ENCODE measurements around the gene GJB4. TPM values are rescaled to one million over a fixed set of nuclear protein-coding genes. Genes with fewer than 3 reads are reported as not detected.

GJB4 gene
- polyA plus RNA-seq, 1 of the 3 experiments (the other 2 are of a cell fraction), result not detected

- H4K20me1 ChIP-seq (ENCODE audit: insufficient read depth), result no peaks in the 10 kb centered on the region
- H3F3A ChIP-seq (replicated peaks; ENCODE audit: insufficient read depth), result no peaks in the 10 kb centered on the region
- CTCF ChIA-PET, result interaction anchor here (2.1 to 3.2 kb wide), 2 partner anchors 9 to 57 kb away, joined by 14 to 15 read pairs; no protein-coding TSS in a partner anchor
- TF ChIP-seq CHD2 (IDR thresholded peaks at IDR 0.05; ENCODE audit: low read length, partially characterized antibody), result no peak
- TF ChIP-seq USF1 (IDR thresholded peaks at IDR 0.05; ENCODE audit: borderline replicate concordance, low read depth), result no peak
- no peak for TF ChIP-seq TAF1 (IDR thresholded peaks at IDR 0.05; ENCODE audit: borderline replicate concordance, low read depth, low read length)
- no peak for TF ChIP-seq EP300 (IDR thresholded peaks at IDR 0.05; ENCODE audit: borderline replicate concordance in 1 of 2, low read depth in 1 of 2, low read length in 1 of 2)
- TF ChIP-seq RAD21 (IDR thresholded peaks at IDR 0.05; ENCODE audit: low read length), result no peak
- no peak for TF ChIP-seq RCOR1 (IDR thresholded peaks at IDR 0.05; ENCODE audit: low read length)
- TF ChIP-seq GATA2 (CRISPR knock-in tag; IDR thresholded peaks at IDR 0.05), result no peak
- no peak for TF ChIP-seq TEAD4 (IDR thresholded peaks at IDR 0.05; ENCODE audit: borderline replicate concordance, insufficient read depth)
- TF ChIP-seq FOXJ3 (CRISPR knock-in tag; IDR thresholded peaks at IDR 0.05), result no peak
- TF ChIP-seq MAX (IDR thresholded peaks at IDR 0.05; ENCODE audit: low read depth), result no peak
- TF ChIP-seq SMC3 (IDR thresholded peaks at IDR 0.05; ENCODE audit: low read depth, low read length), result no peak
- TF ChIP-seq GABPA (IDR thresholded peaks at IDR 0.05; ENCODE audit: low read depth), result no peak
- TF ChIP-seq EZH2phosphoT487 (IDR thresholded peaks at IDR 0.05; ENCODE audit: borderline replicate concordance, low read depth), result no peak
- TF ChIP-seq TCF12 (IDR thresholded peaks at IDR 0.05), result no peak
- no peak for TF ChIP-seq FOXM1 (IDR thresholded peaks at IDR 0.05; ENCODE audit: low read depth)
- no peak for TF ChIP-seq POLR2AphosphoS5 (IDR thresholded peaks at IDR 0.05; ENCODE audit: low read depth, low read length)
- no peak for TF ChIP-seq NFIC (IDR thresholded peaks at IDR 0.05; ENCODE audit: borderline replicate concordance)
- no peak for TF ChIP-seq REST (IDR thresholded peaks at IDR 0.05; ENCODE audit: low read depth, low read length)
- no peak for TF ChIP-seq MEF2A (IDR thresholded peaks at IDR 0.05; ENCODE audit: borderline replicate concordance, low read depth)
- no peaks in the 10 kb centered on the region for H3K79me2 ChIP-seq (ENCODE audit: insufficient read depth)
- no peaks in the 10 kb centered on the region for H3K9me3 ChIP-seq
- no peak overlapping the region for H2AFZ ChIP-seq (ENCODE audit: low read depth)
- no peak overlapping the region for H3K9ac ChIP-seq
- H3K36me3 ChIP-seq (replicated peaks in 1 of 2; ENCODE audit: control insufficient read depth in 1 of 2, insufficient read depth in 2 of 2, low read length in 1 of 2), result no peaks in the 10 kb centered on the region
- H3K9me2 ChIP-seq, result no peaks in the 10 kb centered on the region
- H3K4me2 ChIP-seq, result no peak overlapping the region
- H3K27me3 ChIP-seq (ENCODE audit: insufficient read depth), result no peaks in the 10 kb centered on the region
- DNase-seq, result no peak
- WGBS (ENCODE audit: low lambda C conversion rate), result 53% methylated on average over 6 of the region's 6 CpGs
- no peak overlapping the region for H3K4me3 ChIP-seq (ENCODE audit: low read depth in 2 of 2, low read length in 1 of 2)
- H3K4me1 ChIP-seq (ENCODE audit: control insufficient read depth in 1 of 2, insufficient read depth in 2 of 2, low read depth in 1 of 2, low read length in 1 of 2), result no peaks in the 10 kb centered on the region
- POLR2A ChIA-PET, result no interaction called here
- H3K27ac ChIP-seq (ENCODE audit: low read depth in 2 of 2, low read length in 1 of 2), result no peak overlapping the region
Measured at GRCh38 chr1:34795916-34796315, 36.4 kb downstream of the GJB4 start.
